Effector memory CD4-positive, alpha-beta T cell (primary cell): ENCODE data around the gene MKKS.

ENCODE experiments used
- DNase-seq, 3 donors: peaks; one replicate each; pipeline ENCODE4 v3.0.0-alpha.2; 2020
- H3K27ac ChIP-seq: 2 replicates; pipeline ENCODE4 v1.7.0; 2013; ENCODE audit warnings: mild to moderate bottlenecking, low read length, moderate library complexity; ENCODE audit not compliant: insufficient read depth, poor library complexity, severe bottlenecking
- H3K27me3 ChIP-seq: replicated peaks from 2 replicates; pipeline ENCODE4 v1.7.0; 2013; ENCODE audit warnings: mild to moderate bottlenecking, low read length; ENCODE audit not compliant: insufficient read depth, control insufficient read depth, poor library complexity, severe bottlenecking
- H3K36me3 ChIP-seq: 2 replicates; pipeline ENCODE4 v1.7.0; 2013; ENCODE audit warnings: mild to moderate bottlenecking, low read length, moderate library complexity; ENCODE audit not compliant: control insufficient read depth, insufficient read depth
- H3K4me1 ChIP-seq: 2 replicates; pipeline ENCODE4 v1.7.0; 2013; ENCODE audit warnings: low read length, mild to moderate bottlenecking; ENCODE audit not compliant: control insufficient read depth, insufficient read depth, poor library complexity, severe bottlenecking
- H3K4me3 ChIP-seq: 2 replicates; pipeline ENCODE4 v1.7.0; 2013; ENCODE audit warnings: low read length, low read depth, mild to moderate bottlenecking; ENCODE audit not compliant: insufficient read depth, poor library complexity, severe bottlenecking
- H3K9me3 ChIP-seq: 2 replicates; pipeline ENCODE4 v1.7.0; 2013; ENCODE audit warnings: mild to moderate bottlenecking, low read length, moderate library complexity; ENCODE audit not compliant: control insufficient read depth

The MKKS gene

GRCh38 chr20:10469599-10469998 is 35.6 kb upstream of the MKKS start:
- Histone ChIP-seq H3K9me3 (no peaks in the 10 kb centered on the region), H3K4me3 (no peak overlapping the region), H3K27ac (no peak overlapping the region), H3K27me3 (no peaks in the 10 kb centered on the region), H3K4me1 (no peaks in the 10 kb centered on the region), H3K36me3 (no peaks in the 10 kb centered on the region)
- no peak for DNase-seq

DNA sequence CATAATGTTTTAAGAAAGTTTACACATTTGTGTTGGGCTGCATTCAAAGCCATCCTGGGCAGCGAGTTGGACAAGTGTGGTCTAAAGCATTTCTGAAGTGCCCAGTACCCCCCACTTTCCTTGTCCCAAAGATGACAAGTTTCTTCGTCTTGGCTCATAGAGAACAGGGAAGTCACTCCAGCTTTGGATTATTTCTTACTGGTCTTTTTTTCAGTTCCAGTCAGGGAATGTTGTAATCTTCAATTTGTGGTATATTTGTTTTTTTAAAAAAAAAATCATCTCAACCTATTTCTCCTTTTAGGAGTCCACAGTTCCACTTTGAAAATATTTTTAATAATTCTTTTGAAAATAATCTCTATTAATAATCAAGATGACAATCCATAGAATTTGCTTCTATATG is 35.0 kb upstream of the MKKS start:
- Histone ChIP-seq H3K36me3 (no peaks in the 10 kb centered on the region), H3K9me3 (no peaks in the 10 kb centered on the region), H3K27me3 (no peaks in the 10 kb centered on the region), H3K4me1 (no peaks in the 10 kb centered on the region), H3K4me3 (no peak overlapping the region), H3K27ac (no peak overlapping the region)
- DNase-seq = no peak

DNA sequence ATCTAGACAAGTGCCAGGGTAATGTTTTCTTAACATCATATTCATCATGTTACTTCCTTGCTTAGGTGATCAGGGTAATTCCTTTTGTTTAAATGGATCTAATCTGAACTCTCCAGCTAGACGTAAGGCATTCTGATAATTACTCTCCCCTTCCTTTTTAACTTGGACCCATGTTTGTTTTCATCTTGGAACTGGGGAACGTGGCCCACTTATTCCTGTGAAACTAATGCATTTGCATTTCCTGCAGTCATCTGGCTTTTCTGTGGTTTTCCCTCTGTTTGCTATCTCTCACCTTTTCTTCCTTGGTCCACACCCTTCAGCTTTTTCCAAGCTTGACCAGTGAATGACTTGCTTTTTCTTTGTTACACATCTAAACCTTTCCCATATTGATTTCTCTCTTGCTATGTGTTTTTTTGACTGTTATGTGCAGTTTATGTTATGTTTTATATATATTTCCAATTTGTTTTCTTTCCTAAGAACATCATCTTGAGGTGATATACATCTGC is 34.4 kb upstream of the MKKS start:
- Histone ChIP-seq H3K27ac (no peak overlapping the region), H3K4me1 (no peaks in the 10 kb centered on the region), H3K27me3 (no peaks in the 10 kb centered on the region), H3K36me3 (no peaks in the 10 kb centered on the region), H3K4me3 (no peak overlapping the region), H3K9me3 (no peaks in the 10 kb centered on the region)
- no peak for DNase-seq

- H3K36me3 ChIP-seq = no peaks in the 10 kb centered on the region
- no peak for DNase-seq
- H3K27ac ChIP-seq = no peak overlapping the region
- H3K4me3 ChIP-seq = no peak overlapping the region
- H3K9me3 ChIP-seq = no peaks in the 10 kb centered on the region
- no peaks in the 10 kb centered on the region for H3K27me3 ChIP-seq
- H3K4me1 ChIP-seq = no peaks in the 10 kb centered on the region
These were observed 33.8 kb upstream of the MKKS start for GRCh38 chr20:10467681-10468339.

DNA sequence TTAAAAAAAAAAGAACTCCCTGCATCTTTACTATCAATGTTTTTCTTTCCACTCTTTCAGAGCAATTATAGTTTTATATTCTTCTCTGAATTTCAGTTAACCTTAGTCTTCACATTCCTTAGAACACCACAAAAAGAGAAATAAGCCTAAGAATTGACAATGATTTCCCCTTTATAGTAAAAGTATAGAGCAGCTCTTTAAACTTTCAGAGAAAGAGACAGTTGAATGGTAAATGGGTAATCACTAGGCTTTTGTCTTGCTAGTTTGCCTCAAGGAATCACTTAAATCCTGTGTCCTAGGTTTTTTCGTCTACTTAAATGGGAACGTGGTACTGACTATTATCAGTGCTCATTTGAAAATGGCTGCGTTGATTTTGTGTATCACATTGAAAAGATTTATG is 32.8 kb upstream of the MKKS start:
- no peak for DNase-seq
- Histone ChIP-seq H3K9me3 (no peaks in the 10 kb centered on the region), H3K4me1 (peaks cover under 1% of the 10 kb centered on the region), H3K4me3 (no peak overlapping the region), H3K36me3 (no peaks in the 10 kb centered on the region), H3K27me3 (no peaks in the 10 kb centered on the region), H3K27ac (no peak overlapping the region)

- Histone ChIP-seq H3K4me1 (peaks cover 6% of the 10 kb centered on the region), H3K36me3 (no peaks in the 10 kb centered on the region), H3K27me3 (no peaks in the 10 kb centered on the region), H3K4me3 (no peak overlapping the region), H3K9me3 (no peaks in the 10 kb centered on the region), H3K27ac (no peak overlapping the region)
- DNase-seq = no peak
These were observed 32.3 kb upstream of the MKKS start for GRCh38 chr20:10466325-10466724.

- Histone ChIP-seq H3K4me3 (no peak overlapping the region), H3K4me1 (peaks cover 9% of the 10 kb centered on the region), H3K27me3 (no peaks in the 10 kb centered on the region), H3K27ac (no peak overlapping the region), H3K9me3 (no peaks in the 10 kb centered on the region), H3K36me3 (no peaks in the 10 kb centered on the region)
- DNase-seq = no peak
These were observed 31.1 kb upstream of the MKKS start for GRCh38 chr20:10465135-10465534.

DNA sequence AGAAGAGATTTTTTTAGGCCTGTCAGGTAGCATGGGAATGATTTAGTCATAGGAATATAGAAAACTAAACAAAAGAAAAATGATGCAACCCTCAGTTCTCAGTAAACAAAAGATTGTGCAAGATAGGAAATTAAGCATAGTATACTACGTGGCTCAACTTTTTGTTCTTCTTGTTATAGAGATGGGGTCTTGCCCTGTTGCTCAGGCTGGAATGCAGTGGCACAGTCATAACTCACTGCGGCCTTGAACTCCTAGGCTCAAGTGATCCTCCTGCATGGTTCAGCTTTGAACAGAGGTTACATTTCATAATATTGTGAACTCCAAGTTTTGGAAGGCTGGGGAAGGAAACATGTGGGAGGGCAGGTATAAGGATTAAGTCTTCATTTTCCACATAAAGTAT is 29.6 kb upstream of the MKKS start:
- no peaks in the 10 kb centered on the region for H3K9me3 ChIP-seq
- H3K4me3 ChIP-seq = no peak overlapping the region
- no peaks in the 10 kb centered on the region for H3K27me3 ChIP-seq
- DNase-seq = no peak
- H3K36me3 ChIP-seq = no peaks in the 10 kb centered on the region
- H3K27ac ChIP-seq = no peak overlapping the region
- H3K4me1 ChIP-seq = peaks cover 9% of the 10 kb centered on the region

GRCh38 chr20:10462516-10462915 is 28.5 kb upstream of the MKKS start:
- H3K9me3 ChIP-seq = no peaks in the 10 kb centered on the region
- H3K36me3 ChIP-seq = no peaks in the 10 kb centered on the region
- H3K27ac ChIP-seq = no peak overlapping the region
- no peak for DNase-seq
- no peaks in the 10 kb centered on the region for H3K27me3 ChIP-seq
- H3K4me3 ChIP-seq = no peak overlapping the region
- H3K4me1 ChIP-seq = peaks cover 9% of the 10 kb centered on the region

- Histone ChIP-seq H3K4me3 (no peak overlapping the region), H3K27me3 (no peaks in the 10 kb centered on the region), H3K4me1 (peaks cover 9% of the 10 kb centered on the region), H3K36me3 (no peaks in the 10 kb centered on the region), H3K27ac (no peak overlapping the region), H3K9me3 (no peaks in the 10 kb centered on the region)
- no peak for DNase-seq
These were observed 27.5 kb upstream of the MKKS start for GRCh38 chr20:10461495-10461894.
